OCI-LY7 (cell line): ENCODE measurements around the gene C10orf90. TPM values are rescaled to one million over a fixed set of nuclear protein-coding genes. Genes with fewer than 3 reads are reported as not detected.

ENCODE experiments used
- BruUV-seq: library from RNA; stranded (reverse); fragments of 400-500 nt; replicated peaks from 2 replicates; lab custom pipeline; 2021; lab: Mats Ljungman, UMichigan
- CTCF ChIA-PET: fragments of 300-600 bp; sonication (Branson Sonifier 250); formaldehyde crosslinking; loops from one replicate; lab custom pipeline; 2022; ENCODE audit warnings: antibody characterized with exemption; ENCODE audit not compliant: unreplicated experiment; lab: Charles Lee
- POLR2A ChIA-PET: fragments of 300-600 bp; sonication (Branson Sonifier 250); formaldehyde crosslinking; loops from one replicate; lab custom pipeline; 2022; ENCODE audit warnings: antibody characterized with exemption; lab: Charles Lee
- DNase-seq: peaks from one replicate; pipeline ENCODE4 v3.0.0-alpha.2; 2015; ENCODE audit warnings: low spot score
- H2AFZ ChIP-seq: fragments of 200-600 bp; sonication (generic), shearing (Covaris generic); 2 replicates; pipeline ENCODE4 v1.6.1; 2014; ENCODE audit warnings: mild to moderate bottlenecking, antibody characterized with exemption, low read length, moderate library complexity
- H3K27ac ChIP-seq: fragments of 200-600 bp; sonication (generic); 2 replicates; pipeline ENCODE4 v1.5.1; 2014; ENCODE audit warnings: mixed run types, low read depth, mild to moderate bottlenecking, moderate library complexity, low read length, inconsistent platforms; ENCODE audit not compliant: poor library complexity, severe bottlenecking
- H3K36me3 ChIP-seq: fragments of 200-600 bp; sonication (generic); 2 replicates; pipeline ENCODE4 v1.6.1; 2014; ENCODE audit warnings: mild to moderate bottlenecking, antibody characterized with exemption, low read length, moderate library complexity, mixed read lengths; ENCODE audit not compliant: insufficient read depth
- H3K4me1 ChIP-seq: fragments of 200-600 bp; sonication (generic); 2 replicates; pipeline ENCODE4 v1.5.1; 2014; ENCODE audit warnings: mild to moderate bottlenecking, low read length; ENCODE audit not compliant: insufficient read depth, poor library complexity, severe bottlenecking
- H3K4me2 ChIP-seq: fragments of 200-600 bp; sonication (generic); 2 replicates; pipeline ENCODE4 v1.6.1; 2014; ENCODE audit warnings: mild to moderate bottlenecking, low read length
- H3K4me3 ChIP-seq: fragments of 200-600 bp; sonication (generic); 2 replicates; pipeline ENCODE4 v1.5.1; 2014; ENCODE audit warnings: mild to moderate bottlenecking, low read depth, low read length; ENCODE audit not compliant: poor library complexity, severe bottlenecking
- H3K79me2 ChIP-seq: fragments of 200-600 bp; sonication (generic); 2 replicates; pipeline ENCODE4 v1.6.1; 2016; ENCODE audit warnings: low read depth, mild to moderate bottlenecking, low read length, moderate library complexity, mixed read lengths; ENCODE audit not compliant: insufficient read depth
- H3K9me2 ChIP-seq: fragments of 200-600 bp; sonication (generic); 2 replicates; pipeline ENCODE4 v1.6.1; 2016; ENCODE audit warnings: mild to moderate bottlenecking, low read length, mixed read lengths; ENCODE audit not compliant: insufficient read depth
- H3K9me3 ChIP-seq: fragments of 200-600 bp; sonication (generic); 2 replicates; pipeline ENCODE4 v1.6.1; 2014; ENCODE audit warnings: mild to moderate bottlenecking, mixed run types, low read length, mixed read lengths
- H4K20me1 ChIP-seq: fragments of 200-600 bp; sonication (generic); 2 replicates; pipeline ENCODE4 v1.6.1; 2014; ENCODE audit warnings: mild to moderate bottlenecking, antibody characterized with exemption, low read length, moderate library complexity, mixed read lengths; ENCODE audit not compliant: insufficient read depth
- EZH2phosphoT487 ChIP-seq: fragments of 200-600 bp; sonication (generic); IDR thresholded peaks from 2 replicates; pipeline ENCODE4 v1.6.1; 2018; ENCODE audit warnings: low read depth, borderline replicate concordance, mild to moderate bottlenecking, mixed run types, antibody characterized with exemption, low read length, moderate library complexity, mixed read lengths
- intact Hi-C: fragments of 100-400 bp; cut with micrococcal nuclease; formaldehyde crosslinking; loops from one replicate; pipeline ENCODE4 v1.10.0; 2022; ENCODE audit not compliant: unreplicated experiment
- total RNA-seq, 2 experiments: library from RNA; depleted of rRNA in 1 of 2; stranded (reverse); fragments of >200 nt in 1 of 2; shearing (Covaris generic) in 1 of 2; gene quantifications; 2 replicates each; pipeline ENCODE4 v1.2.3, GENCODE V29; 2014 to 2022
- TF ChIP-seq, protein P1 (sequence below): fragments of 200-600 bp; sonication (generic); conservative IDR thresholded peaks from 2 replicates; pipeline ENCODE4 v1.5.1; 2014; ENCODE audit warnings: mild to moderate bottlenecking, antibody characterized with exemption, low read length, moderate library complexity, mixed read lengths

The C10orf90 gene
- total RNA-seq, 2 experiments from 2014 or later, result not detected

- intact Hi-C loops, result no loop called here
- DNase-seq, result no peak
- Histone ChIP-seq H2AFZ (no peak overlapping the region), H3K36me3 (no peaks in the 10 kb centered on the region), H3K4me3 (no peak overlapping the region), H3K9me3 (no peaks in the 10 kb centered on the region), H4K20me1 (no peaks in the 10 kb centered on the region), H3K27ac (no peak overlapping the region), H3K79me2 (no peaks in the 10 kb centered on the region), H3K4me2 (no peak overlapping the region), H3K9me2 (no peaks in the 10 kb centered on the region), H3K4me1 (no peaks in the 10 kb centered on the region)
- TF ChIP-seq EZH2phosphoT487, result no peak
- TF ChIP-seq, protein P1, sequence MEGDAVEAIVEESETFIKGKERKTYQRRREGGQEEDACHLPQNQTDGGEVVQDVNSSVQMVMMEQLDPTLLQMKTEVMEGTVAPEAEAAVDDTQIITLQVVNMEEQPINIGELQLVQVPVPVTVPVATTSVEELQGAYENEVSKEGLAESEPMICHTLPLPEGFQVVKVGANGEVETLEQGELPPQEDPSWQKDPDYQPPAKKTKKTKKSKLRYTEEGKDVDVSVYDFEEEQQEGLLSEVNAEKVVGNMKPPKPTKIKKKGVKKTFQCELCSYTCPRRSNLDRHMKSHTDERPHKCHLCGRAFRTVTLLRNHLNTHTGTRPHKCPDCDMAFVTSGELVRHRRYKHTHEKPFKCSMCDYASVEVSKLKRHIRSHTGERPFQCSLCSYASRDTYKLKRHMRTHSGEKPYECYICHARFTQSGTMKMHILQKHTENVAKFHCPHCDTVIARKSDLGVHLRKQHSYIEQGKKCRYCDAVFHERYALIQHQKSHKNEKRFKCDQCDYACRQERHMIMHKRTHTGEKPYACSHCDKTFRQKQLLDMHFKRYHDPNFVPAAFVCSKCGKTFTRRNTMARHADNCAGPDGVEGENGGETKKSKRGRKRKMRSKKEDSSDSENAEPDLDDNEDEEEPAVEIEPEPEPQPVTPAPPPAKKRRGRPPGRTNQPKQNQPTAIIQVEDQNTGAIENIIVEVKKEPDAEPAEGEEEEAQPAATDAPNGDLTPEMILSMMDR, result no peak
- CTCF ChIA-PET, result no interaction called here
- POLR2A ChIA-PET, result no interaction called here
- BruUV-seq, result no TSS peak
These were observed 100.8 kb downstream of the C10orf90 start for GRCh38 chr10:126569513-126570244.

- Histone ChIP-seq H3K9me3 (no peaks in the 10 kb centered on the region), H3K79me2 (no peaks in the 10 kb centered on the region), H3K27ac (no peak overlapping the region), H3K9me2 (no peaks in the 10 kb centered on the region), H3K4me2 (no peak overlapping the region), H3K36me3 (no peaks in the 10 kb centered on the region), H2AFZ (no peak overlapping the region), H4K20me1 (no peaks in the 10 kb centered on the region), H3K4me1 (no peaks in the 10 kb centered on the region), H3K4me3 (no peak overlapping the region)
- no TSS peak for BruUV-seq
- intact Hi-C loops, result no loop called here
- DNase-seq, result no peak
- POLR2A ChIA-PET, result no interaction called here
- no peak for TF ChIP-seq EZH2phosphoT487
- TF ChIP-seq, protein P1, result no peak
- CTCF ChIA-PET, result no interaction called here
These were observed 101.6 kb downstream of the C10orf90 start for GRCh38 chr10:126568809-126569385.

DNA sequence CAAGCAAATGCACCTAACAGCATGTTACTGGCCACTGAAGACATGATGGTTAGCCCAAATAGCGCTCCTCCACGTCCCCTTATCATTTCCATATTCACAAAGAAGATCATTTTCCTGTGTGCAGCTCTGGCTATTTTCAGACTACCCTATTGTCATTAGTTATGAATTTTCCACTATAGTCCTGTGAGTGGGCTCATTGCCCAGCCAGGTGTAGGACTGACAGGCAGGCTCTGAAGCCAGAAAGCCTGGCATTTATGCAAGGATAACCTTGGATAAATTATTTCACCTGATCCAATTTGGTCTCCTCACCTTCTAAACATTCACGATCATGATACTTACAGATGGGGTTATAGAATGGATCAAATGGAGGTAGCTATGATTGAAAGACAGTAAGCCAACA, 104.6 kb downstream of the C10orf90 start:
- POLR2A ChIA-PET, result no interaction called here
- H3K36me3 ChIP-seq, result no peaks in the 10 kb centered on the region
- intact Hi-C loops, result no loop called here
- no peaks in the 10 kb centered on the region for H3K79me2 ChIP-seq
- CTCF ChIA-PET, result no interaction called here
- no peak for DNase-seq
- no peak overlapping the region for H3K4me2 ChIP-seq
- no peaks in the 10 kb centered on the region for H3K9me2 ChIP-seq
- H3K4me1 ChIP-seq, result no peaks in the 10 kb centered on the region
- no TSS peak for BruUV-seq
- H4K20me1 ChIP-seq, result no peaks in the 10 kb centered on the region
- no peak overlapping the region for H3K4me3 ChIP-seq
- no peak overlapping the region for H2AFZ ChIP-seq
- TF ChIP-seq, protein P1, result no peak
- no peak for TF ChIP-seq EZH2phosphoT487
- no peaks in the 10 kb centered on the region for H3K9me3 ChIP-seq
- H3K27ac ChIP-seq, result no peak overlapping the region
